C1 segment of cervical spinal cord (tissue), 14 donors: ENCODE data around the gene TANC1.

Source experiments
- DNase-seq, 14 donors: peaks; one replicate each; lab custom pipeline; 2025; lab: John Stamatoyannopoulos, UW

TANC1 gene

GRCh38 chr2:159156834-159157233, 188.4 kb downstream of the TANC1 start:
- DNase-seq: no peak

GRCh38 chr2:159157361-159158209, 189.1 kb downstream of the TANC1 start:
- DNase-seq: no peak

- DNase-seq: no peak
Observed at GRCh38 chr2:159160412-159160811, 192.0 kb downstream of the TANC1 start.

GRCh38 chr2:159160954-159161353, 192.5 kb downstream of the TANC1 start:
- no peak for DNase-seq

- DNase-seq: no peak
Observed at GRCh38 chr2:159163930-159164329, 195.5 kb downstream of the TANC1 start.

- no peak for DNase-seq
Observed at GRCh38 chr2:159164457-159164911, 196.0 kb downstream of the TANC1 start.

- DNase-seq: no peak
Observed at GRCh38 chr2:159165048-159165447, 196.6 kb downstream of the TANC1 start.

- DNase-seq: no peak
Observed at GRCh38 chr2:159168707-159169106, 200.3 kb downstream of the TANC1 start.

GRCh38 chr2:159169187-159169586, 200.7 kb downstream of the TANC1 start:
- DNase-seq: no peak

GRCh38 chr2:159172403-159172802, 204.0 kb downstream of the TANC1 start:
- DNase-seq: no peak

- no peak for DNase-seq
Observed at GRCh38 chr2:159174759-159175158, 206.3 kb downstream of the TANC1 start.

GRCh38 chr2:159175182-159175581, 206.7 kb downstream of the TANC1 start:
- DNase-seq: no peak

GRCh38 chr2:159175927-159176326, 207.5 kb downstream of the TANC1 start:
- DNase-seq: no peak

- DNase-seq: no peak
Observed at GRCh38 chr2:159176555-159176954, 208.1 kb downstream of the TANC1 start.

- DNase-seq: no peak
Observed at GRCh38 chr2:159177357-159177756, 208.9 kb downstream of the TANC1 start.

- DNase-seq: peak in 1 of 14 donors; percentile 8
Observed at GRCh38 chr2:159177957-159178356, 209.5 kb downstream of the TANC1 start.

GRCh38 chr2:159179096-159179495, 210.7 kb downstream of the TANC1 start:
- no peak for DNase-seq

GRCh38 chr2:159179696-159180095, 211.3 kb downstream of the TANC1 start:
- DNase-seq: no peak

GRCh38 chr2:159183346-159183745, 214.9 kb downstream of the TANC1 start:
- no peak for DNase-seq

- DNase-seq: peak in 1 of 14 donors; percentile 16
Observed at GRCh38 chr2:159185401-159186130, 217.1 kb downstream of the TANC1 start.

- DNase-seq: no peak
Observed at GRCh38 chr2:159186462-159186861, 218.0 kb downstream of the TANC1 start.

GRCh38 chr2:159187106-159187505, 218.7 kb downstream of the TANC1 start:
- DNase-seq: no peak

- no peak for DNase-seq
Observed at GRCh38 chr2:159188449-159188848, 220.0 kb downstream of the TANC1 start.
